ENCODE data around the gene CUEDC1. TPM values are rescaled to one million over a fixed set of nuclear protein-coding genes. Genes with fewer than 3 reads are reported as not detected.

Gene CUEDC1
- total and polyA plus RNA-seq, 2 of the 13 experiments (the other 11 are each of a cell fraction or from before 2014, with no cell fraction given): 7.4 to 12.9 TPM

DNA sequence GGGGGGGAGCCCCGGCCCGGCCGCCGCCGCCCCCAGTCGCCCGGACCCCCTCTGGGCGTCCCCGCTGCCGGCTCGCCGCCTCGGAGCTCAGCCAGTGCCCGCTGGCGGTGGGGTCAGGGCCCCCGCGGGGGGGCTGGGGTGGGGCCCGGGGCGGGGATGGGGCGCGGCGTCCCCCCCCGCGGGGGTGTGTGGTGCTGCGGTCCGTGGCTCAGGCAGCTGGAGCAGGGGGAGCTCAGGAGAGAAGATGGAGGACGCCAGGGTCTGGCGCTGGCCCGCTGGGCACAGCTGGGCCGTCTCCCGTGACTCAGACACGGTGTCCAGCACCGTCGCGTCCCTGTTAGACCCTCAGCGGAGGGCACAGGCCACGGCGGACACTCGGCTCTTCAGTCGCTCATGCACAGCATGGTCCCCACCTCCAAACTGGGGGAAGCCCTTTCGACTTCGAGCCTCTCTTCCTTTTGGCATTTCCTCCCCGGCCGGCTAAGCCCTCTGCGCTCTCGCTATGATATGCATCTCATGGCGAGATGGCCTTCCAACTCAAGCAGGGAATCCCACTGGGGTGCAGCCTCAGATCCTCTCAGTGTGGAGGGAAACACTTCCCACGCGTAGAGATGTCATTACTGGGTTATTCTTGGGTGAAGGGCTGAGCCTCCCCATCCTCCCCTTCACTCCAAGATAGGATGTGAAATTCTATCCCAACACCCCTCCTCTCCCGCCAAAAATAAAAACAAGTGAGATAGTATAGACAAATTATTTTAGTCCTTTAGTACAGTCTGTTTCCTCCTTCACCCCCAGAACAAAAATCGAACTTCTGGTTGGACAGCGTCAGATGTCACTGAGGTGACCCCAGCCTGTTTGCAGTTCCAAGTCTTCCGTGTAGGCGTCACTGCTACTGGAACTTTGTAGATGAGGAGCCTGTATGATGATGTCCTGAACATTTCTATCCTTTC, 33.4 kb upstream of the CUEDC1 start (continued):
- TF ChIP-seq ZNF569 (CRISPR knock-in tag; IDR thresholded peaks at IDR 0.05; ENCODE audit: borderline replicate concordance) (no peak), RBM39 (IDR thresholded peaks at IDR 0.05; ENCODE audit: low read depth, low read length, poor library complexity, severe bottlenecking) (no peak), ZNF7 (CRISPR knock-in tag; IDR thresholded peaks at IDR 0.05) (no peak), EEA1 (CRISPR knock-in tag; IDR thresholded peaks at IDR 0.05; ENCODE audit: borderline replicate concordance) (0 out of 2 replicates have a peak, but pooled peaks have one; percentile 43), ZFP36L1 (CRISPR knock-in tag; IDR thresholded peaks at IDR 0.05) (no peak), ZNF513 (CRISPR knock-in tag; conservative IDR thresholded peaks at IDR 0.05) (no peak), HOMEZ (CRISPR knock-in tag; IDR thresholded peaks at IDR 0.05; ENCODE audit: low read depth) (no peak), ZNF746 (CRISPR knock-in tag; IDR thresholded peaks at IDR 0.05) (0 out of 2 replicates have a peak, but pooled peaks have one; percentile 62), RAD51 (IDR thresholded peaks at IDR 0.05; ENCODE audit: borderline replicate concordance) (no peak), ARID2 (CRISPR knock-in tag; IDR thresholded peaks at IDR 0.05; ENCODE audit: borderline replicate concordance) (no peak), ZNF770 (CRISPR knock-in tag; IDR thresholded peaks at IDR 0.05) (no peak)
- TF ChIP-seq, protein P1, sequence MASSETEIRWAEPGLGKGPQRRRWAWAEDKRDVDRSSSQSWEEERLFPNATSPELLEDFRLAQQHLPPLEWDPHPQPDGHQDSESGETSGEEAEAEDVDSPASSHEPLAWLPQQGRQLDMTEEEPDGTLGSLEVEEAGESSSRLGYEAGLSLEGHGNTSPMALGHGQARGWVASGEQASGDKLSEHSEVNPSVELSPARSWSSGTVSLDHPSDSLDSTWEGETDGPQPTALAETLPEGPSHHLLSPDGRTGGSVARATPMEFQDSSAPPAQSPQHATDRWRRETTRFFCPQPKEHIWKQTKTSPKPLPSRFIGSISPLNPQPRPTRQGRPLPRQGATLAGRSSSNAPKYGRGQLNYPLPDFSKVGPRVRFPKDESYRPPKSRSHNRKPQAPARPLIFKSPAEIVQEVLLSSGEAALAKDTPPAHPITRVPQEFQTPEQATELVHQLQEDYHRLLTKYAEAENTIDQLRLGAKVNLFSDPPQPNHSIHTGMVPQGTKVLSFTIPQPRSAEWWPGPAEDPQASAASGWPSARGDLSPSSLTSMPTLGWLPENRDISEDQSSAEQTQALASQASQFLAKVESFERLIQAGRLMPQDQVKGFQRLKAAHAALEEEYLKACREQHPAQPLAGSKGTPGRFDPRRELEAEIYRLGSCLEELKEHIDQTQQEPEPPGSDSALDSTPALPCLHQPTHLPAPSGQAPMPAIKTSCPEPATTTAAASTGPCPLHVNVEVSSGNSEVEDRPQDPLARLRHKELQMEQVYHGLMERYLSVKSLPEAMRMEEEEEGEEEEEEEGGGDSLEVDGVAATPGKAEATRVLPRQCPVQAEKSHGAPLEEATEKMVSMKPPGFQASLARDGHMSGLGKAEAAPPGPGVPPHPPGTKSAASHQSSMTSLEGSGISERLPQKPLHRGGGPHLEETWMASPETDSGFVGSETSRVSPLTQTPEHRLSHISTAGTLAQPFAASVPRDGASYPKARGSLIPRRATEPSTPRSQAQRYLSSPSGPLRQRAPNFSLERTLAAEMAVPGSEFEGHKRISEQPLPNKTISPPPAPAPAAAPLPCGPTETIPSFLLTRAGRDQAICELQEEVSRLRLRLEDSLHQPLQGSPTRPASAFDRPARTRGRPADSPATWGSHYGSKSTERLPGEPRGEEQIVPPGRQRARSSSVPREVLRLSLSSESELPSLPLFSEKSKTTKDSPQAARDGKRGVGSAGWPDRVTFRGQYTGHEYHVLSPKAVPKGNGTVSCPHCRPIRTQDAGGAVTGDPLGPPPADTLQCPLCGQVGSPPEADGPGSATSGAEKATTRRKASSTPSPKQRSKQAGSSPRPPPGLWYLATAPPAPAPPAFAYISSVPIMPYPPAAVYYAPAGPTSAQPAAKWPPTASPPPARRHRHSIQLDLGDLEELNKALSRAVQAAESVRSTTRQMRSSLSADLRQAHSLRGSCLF (CRISPR knock-in tag; IDR thresholded peaks at IDR 0.05; ENCODE audit: borderline replicate concordance): no peak
- TF ChIP-seq, protein P2, sequence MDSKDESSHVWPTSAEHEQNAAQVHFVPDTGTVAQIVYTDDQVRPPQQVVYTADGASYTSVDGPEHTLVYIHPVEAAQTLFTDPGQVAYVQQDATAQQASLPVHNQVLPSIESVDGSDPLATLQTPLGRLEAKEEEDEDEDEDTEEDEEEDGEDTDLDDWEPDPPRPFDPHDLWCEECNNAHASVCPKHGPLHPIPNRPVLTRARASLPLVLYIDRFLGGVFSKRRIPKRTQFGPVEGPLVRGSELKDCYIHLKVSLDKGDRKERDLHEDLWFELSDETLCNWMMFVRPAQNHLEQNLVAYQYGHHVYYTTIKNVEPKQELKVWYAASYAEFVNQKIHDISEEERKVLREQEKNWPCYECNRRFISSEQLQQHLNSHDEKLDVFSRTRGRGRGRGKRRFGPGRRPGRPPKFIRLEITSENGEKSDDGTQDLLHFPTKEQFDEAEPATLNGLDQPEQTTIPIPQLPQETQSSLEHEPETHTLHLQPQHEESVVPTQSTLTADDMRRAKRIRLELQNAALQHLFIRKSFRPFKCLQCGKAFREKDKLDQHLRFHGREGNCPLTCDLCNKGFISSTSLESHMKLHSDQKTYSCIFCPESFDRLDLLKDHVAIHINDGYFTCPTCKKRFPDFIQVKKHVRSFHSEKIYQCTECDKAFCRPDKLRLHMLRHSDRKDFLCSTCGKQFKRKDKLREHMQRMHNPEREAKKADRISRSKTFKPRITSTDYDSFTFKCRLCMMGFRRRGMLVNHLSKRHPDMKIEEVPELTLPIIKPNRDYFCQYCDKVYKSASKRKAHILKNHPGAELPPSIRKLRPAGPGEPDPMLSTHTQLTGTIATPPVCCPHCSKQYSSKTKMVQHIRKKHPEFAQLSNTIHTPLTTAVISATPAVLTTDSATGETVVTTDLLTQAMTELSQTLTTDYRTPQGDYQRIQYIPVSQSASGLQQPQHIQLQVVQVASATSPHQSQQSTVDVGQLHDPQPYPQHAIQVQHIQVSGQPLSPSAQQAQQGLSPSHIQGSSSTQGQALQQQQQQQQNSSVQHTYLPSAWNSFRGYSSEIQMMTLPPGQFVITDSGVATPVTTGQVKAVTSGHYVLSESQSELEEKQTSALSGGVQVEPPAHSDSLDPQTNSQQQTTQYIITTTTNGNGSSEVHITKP (CRISPR knock-in tag; IDR thresholded peaks at IDR 0.05; ENCODE audit: low read depth): peak; percentile 98

Data from HepG2 (cell line).